GM21447 (cell line): ENCODE results near the gene ATP11B.
A peak's percentile ranks its signal among the peaks of the same experiment; 100 is the strongest.

ENCODE experiments used
- ATAC-seq: cut with Tn5 transposase; IDR thresholded peaks from one replicate; pipeline ENCODE4 v1.9.1; 2021; ENCODE audit not compliant: unreplicated experiment

The ATP11B gene

GRCh38 chr3:182792901-182793662 lies at the start of gene ATP11B:
ATP11B (plus strand) TSS chr3:182793504; CDS start chr3:182793760, 256 bp downstream.
- ATAC-seq, result peak; percentile 62

- no peak for ATAC-seq
Observed at GRCh38 chr3:182746959-182747358, 46.3 kb upstream of the ATP11B start.

GRCh38 chr3:182755308-182755707 lies 38.0 kb upstream of the ATP11B start:
- ATAC-seq, result no peak

GRCh38 chr3:182755712-182756111 lies 37.6 kb upstream of the ATP11B start:
- ATAC-seq, result no peak

- ATAC-seq, result no peak
Observed at GRCh38 chr3:182760576-182761164, 32.6 kb upstream of the ATP11B start.

GRCh38 chr3:182763896-182764295 lies 29.4 kb upstream of the ATP11B start:
- ATAC-seq, result no peak

GRCh38 chr3:182765287-182765686 lies 28.0 kb upstream of the ATP11B start:
- ATAC-seq, result no peak

- no peak for ATAC-seq
Observed at GRCh38 chr3:182766099-182766498, 27.2 kb upstream of the ATP11B start.

- no peak for ATAC-seq
Observed at GRCh38 chr3:182768413-182768812, 24.9 kb upstream of the ATP11B start.

GRCh38 chr3:182769673-182770072 lies 23.6 kb upstream of the ATP11B start:
- no peak for ATAC-seq

GRCh38 chr3:182782149-182782548 lies 11.2 kb upstream of the ATP11B start:
- peak; percentile 69 for ATAC-seq

GRCh38 chr3:182783106-182783505 lies 10.2 kb upstream of the ATP11B start:
- no peak for ATAC-seq

GRCh38 chr3:182784542-182784941 lies 8.8 kb upstream of the ATP11B start:
- ATAC-seq, result no peak

GRCh38 chr3:182785142-182785541 lies 8.2 kb upstream of the ATP11B start:
- ATAC-seq, result no peak

GRCh38 chr3:182785756-182786155 lies 7.5 kb upstream of the ATP11B start:
- ATAC-seq, result no peak

GRCh38 chr3:182786564-182787196 lies 6.6 kb upstream of the ATP11B start:
- ATAC-seq, result no peak

GRCh38 chr3:182787302-182788036 lies 5.8 kb upstream of the ATP11B start:
- no peak for ATAC-seq

GRCh38 chr3:182789371-182789770 lies 3.9 kb upstream of the ATP11B start:
- peak; percentile 29 for ATAC-seq

- ATAC-seq, result no peak
Observed at GRCh38 chr3:182790612-182791011, 2.7 kb upstream of the ATP11B start.

GRCh38 chr3:182793663-182794454 lies 555 bp downstream of the ATP11B start:
- peak; percentile 29 for ATAC-seq
